HepG2 (cell line): ENCODE measurements around the gene USP30.
"Not testable (repeated sequence)": the region's sequence is repeated elsewhere in the genome, so short reads cannot be mapped to it uniquely, and the experiment has no call there.

ENCODE experiments used
- ESRRA ChIP-seq: sonication (generic); formaldehyde crosslinking; IDR thresholded peaks from 2 replicates; pipeline ENCODE4 v1.5.1; 2020; ENCODE audit warnings: mild to moderate bottlenecking, low read depth, missing genetic modification reagents
- HINFP ChIP-seq: sonication (generic); formaldehyde crosslinking; IDR thresholded peaks from 2 replicates; pipeline ENCODE4 v1.4.0; 2020; ENCODE audit warnings: low read depth, mild to moderate bottlenecking, missing genetic modification reagents
- PHF8 ChIP-seq: sonication (generic); formaldehyde crosslinking; IDR thresholded peaks from 2 replicates; pipeline ENCODE4 v1.5.0; 2020; ENCODE audit warnings: missing genetic modification reagents
- TAF15 ChIP-seq: fragments of 200-400 bp; formaldehyde crosslinking; IDR thresholded peaks from one replicate; pipeline ENCODE4 v1.6.1; 2018; ENCODE audit warnings: mild to moderate bottlenecking, low read depth, low read length; ENCODE audit not compliant: poor library complexity, severe bottlenecking
- ZNF616 ChIP-seq: sonication (generic); formaldehyde crosslinking; IDR thresholded peaks from 2 replicates; pipeline ENCODE4 v1.5.0; 2020; ENCODE audit warnings: low read depth, mild to moderate bottlenecking, missing genetic modification reagents
- ZNF879 ChIP-seq: sonication (generic); formaldehyde crosslinking; IDR thresholded peaks from 2 replicates; pipeline ENCODE4 v1.8.1; 2023; ENCODE audit warnings: missing genetic modification reagents
- TF ChIP-seq, protein P1 (sequence below): sonication (generic); formaldehyde crosslinking; IDR thresholded peaks from 2 replicates; pipeline ENCODE4 v1.4.0; 2020; ENCODE audit warnings: mild to moderate bottlenecking, missing genetic modification reagents
- TF ChIP-seq, protein P2 (sequence below): IDR thresholded peaks from 2 replicates; pipeline ENCODE4 v1.6.1; 2016; ENCODE audit warnings: control low read depth

GRCh38 chr12:109028624-109029023 is 23.8 kb upstream of the USP30 start:
- TF ChIP-seq, protein P1, sequence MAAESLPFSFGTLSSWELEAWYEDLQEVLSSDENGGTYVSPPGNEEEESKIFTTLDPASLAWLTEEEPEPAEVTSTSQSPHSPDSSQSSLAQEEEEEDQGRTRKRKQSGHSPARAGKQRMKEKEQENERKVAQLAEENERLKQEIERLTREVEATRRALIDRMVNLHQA (CRISPR knock-in tag): not testable (repeated sequence)
- not testable (repeated sequence) for TF ChIP-seq ZNF879 (CRISPR knock-in tag); TAF15; HINFP (CRISPR knock-in tag); ZNF616 (CRISPR knock-in tag); PHF8 (CRISPR knock-in tag); ESRRA (CRISPR knock-in tag)
- TF ChIP-seq, protein P2, sequence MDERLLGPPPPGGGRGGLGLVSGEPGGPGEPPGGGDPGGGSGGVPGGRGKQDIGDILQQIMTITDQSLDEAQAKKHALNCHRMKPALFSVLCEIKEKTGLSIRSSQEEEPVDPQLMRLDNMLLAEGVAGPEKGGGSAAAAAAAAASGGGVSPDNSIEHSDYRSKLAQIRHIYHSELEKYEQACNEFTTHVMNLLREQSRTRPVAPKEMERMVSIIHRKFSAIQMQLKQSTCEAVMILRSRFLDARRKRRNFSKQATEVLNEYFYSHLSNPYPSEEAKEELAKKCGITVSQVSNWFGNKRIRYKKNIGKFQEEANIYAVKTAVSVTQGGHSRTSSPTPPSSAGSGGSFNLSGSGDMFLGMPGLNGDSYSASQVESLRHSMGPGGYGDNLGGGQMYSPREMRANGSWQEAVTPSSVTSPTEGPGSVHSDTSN (CRISPR knock-in tag): not testable (repeated sequence)
